ENCODE results near the gene SDCBP2. TPM values are rescaled to one million over a fixed set of nuclear protein-coding genes. Genes with fewer than 3 reads are reported as not detected.

Gene SDCBP2
- total and polyA plus RNA-seq, 2 of the 13 experiments (the other 11 are each of a cell fraction or from before 2014, with no cell fraction given), result 1.2 to 2.4 TPM

- intact Hi-C loops (cut with micrococcal nuclease; ENCODE audit: unreplicated experiment), result no loop called here
- POLR2A ChIA-PET, result interaction anchor here (1.0 kb wide), 1 partner anchor 59 kb away, joined by 3 read pairs; no protein-coding TSS in a partner anchor
- TF ChIP-seq ZFY (CRISPR knock-in tag; IDR thresholded peaks at IDR 0.05) (peak; percentile 40; the same call in 1 of the 2 replicates), HNRNPLL (IDR thresholded peaks at IDR 0.05; ENCODE audit: low read depth, low read length, poor library complexity, severe bottlenecking) (peak; percentile 54), MYNN (CRISPR knock-in tag; IDR thresholded peaks at IDR 0.05; ENCODE audit: low read depth) (no peak; the same call in 1 of the 2 replicates), ZNF567 (CRISPR knock-in tag; IDR thresholded peaks at IDR 0.05; ENCODE audit: borderline replicate concordance) (peak; percentile 39; the same call in 1 of the 2 replicates), MTA1 (CRISPR knock-in tag; IDR thresholded peaks at IDR 0.05; ENCODE audit: borderline replicate concordance) (0 out of 2 replicates have a peak, but pooled peaks have one; percentile 45), ZNF652 (CRISPR knock-in tag; IDR thresholded peaks at IDR 0.05; ENCODE audit: borderline replicate concordance, low read depth) (peak; percentile 87), HES4 (CRISPR knock-in tag; IDR thresholded peaks at IDR 0.05; ENCODE audit: borderline replicate concordance) (peak; percentile 72; the same call in 1 of the 2 replicates), SMAD1 (CRISPR knock-in tag; IDR thresholded peaks at IDR 0.05; ENCODE audit: borderline replicate concordance, low read depth) (0 out of 2 replicates have a peak, but pooled peaks have one; percentile 75), ZSCAN25 (CRISPR knock-in tag; IDR thresholded peaks at IDR 0.05) (peak; percentile 73; the same call in 1 of the 2 replicates), ZNF839 (CRISPR knock-in tag; IDR thresholded peaks at IDR 0.05; ENCODE audit: borderline replicate concordance) (0 out of 2 replicates have a peak, but pooled peaks have one; percentile 40), TAF15 (IDR thresholded peaks at IDR 0.05; ENCODE audit: low read depth, low read length, poor library complexity, severe bottlenecking) (peak; percentile 18), PCBP1 (IDR thresholded peaks at IDR 0.05; ENCODE audit: borderline replicate concordance, low read depth, low read length) (0 out of 2 replicates have a peak, but pooled peaks have one; percentile 32)
- TF ChIP-seq, protein P1, sequence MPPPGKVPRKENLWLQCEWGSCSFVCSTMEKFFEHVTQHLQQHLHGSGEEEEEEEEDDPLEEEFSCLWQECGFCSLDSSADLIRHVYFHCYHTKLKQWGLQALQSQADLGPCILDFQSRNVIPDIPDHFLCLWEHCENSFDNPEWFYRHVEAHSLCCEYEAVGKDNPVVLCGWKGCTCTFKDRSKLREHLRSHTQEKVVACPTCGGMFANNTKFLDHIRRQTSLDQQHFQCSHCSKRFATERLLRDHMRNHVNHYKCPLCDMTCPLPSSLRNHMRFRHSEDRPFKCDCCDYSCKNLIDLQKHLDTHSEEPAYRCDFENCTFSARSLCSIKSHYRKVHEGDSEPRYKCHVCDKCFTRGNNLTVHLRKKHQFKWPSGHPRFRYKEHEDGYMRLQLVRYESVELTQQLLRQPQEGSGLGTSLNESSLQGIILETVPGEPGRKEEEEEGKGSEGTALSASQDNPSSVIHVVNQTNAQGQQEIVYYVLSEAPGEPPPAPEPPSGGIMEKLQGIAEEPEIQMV (CRISPR knock-in tag; IDR thresholded peaks at IDR 0.05; ENCODE audit: low read depth), result no peak
- TF ChIP-seq, protein P2, sequence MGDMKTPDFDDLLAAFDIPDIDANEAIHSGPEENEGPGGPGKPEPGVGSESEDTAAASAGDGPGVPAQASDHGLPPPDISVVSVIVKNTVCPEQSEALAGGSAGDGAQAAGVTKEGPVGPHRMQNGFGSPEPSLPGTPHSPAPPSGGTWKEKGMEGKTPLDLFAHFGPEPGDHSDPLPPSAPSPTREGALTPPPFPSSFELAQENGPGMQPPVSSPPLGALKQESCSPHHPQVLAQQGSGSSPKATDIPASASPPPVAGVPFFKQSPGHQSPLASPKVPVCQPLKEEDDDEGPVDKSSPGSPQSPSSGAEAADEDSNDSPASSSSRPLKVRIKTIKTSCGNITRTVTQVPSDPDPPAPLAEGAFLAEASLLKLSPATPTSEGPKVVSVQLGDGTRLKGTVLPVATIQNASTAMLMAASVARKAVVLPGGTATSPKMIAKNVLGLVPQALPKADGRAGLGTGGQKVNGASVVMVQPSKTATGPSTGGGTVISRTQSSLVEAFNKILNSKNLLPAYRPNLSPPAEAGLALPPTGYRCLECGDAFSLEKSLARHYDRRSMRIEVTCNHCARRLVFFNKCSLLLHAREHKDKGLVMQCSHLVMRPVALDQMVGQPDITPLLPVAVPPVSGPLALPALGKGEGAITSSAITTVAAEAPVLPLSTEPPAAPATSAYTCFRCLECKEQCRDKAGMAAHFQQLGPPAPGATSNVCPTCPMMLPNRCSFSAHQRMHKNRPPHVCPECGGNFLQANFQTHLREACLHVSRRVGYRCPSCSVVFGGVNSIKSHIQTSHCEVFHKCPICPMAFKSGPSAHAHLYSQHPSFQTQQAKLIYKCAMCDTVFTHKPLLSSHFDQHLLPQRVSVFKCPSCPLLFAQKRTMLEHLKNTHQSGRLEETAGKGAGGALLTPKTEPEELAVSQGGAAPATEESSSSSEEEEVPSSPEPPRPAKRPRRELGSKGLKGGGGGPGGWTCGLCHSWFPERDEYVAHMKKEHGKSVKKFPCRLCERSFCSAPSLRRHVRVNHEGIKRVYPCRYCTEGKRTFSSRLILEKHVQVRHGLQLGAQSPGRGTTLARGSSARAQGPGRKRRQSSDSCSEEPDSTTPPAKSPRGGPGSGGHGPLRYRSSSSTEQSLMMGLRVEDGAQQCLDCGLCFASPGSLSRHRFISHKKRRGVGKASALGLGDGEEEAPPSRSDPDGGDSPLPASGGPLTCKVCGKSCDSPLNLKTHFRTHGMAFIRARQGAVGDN (CRISPR knock-in tag; IDR thresholded peaks at IDR 0.05), result peak; percentile 52
Observed at GRCh38 chr20:1266167-1266973, 62.6 kb downstream of the SDCBP2 start, which contains the start of gene SNPH. TSS of gene SNPH (plus strand) at chr20:1266294. CDS start at chr20:1296240, 29,946 bp downstream.

More at GRCh38 chr20:1266167-1266973, 62.6 kb downstream of the SDCBP2 start, which contains the start of gene SNPH:
- H3K27me3 ChIP-seq (ENCODE audit: control insufficient read depth in 1 of 2, insufficient read depth in 2 of 2, low read length in 2 of 2), result peaks cover 16 to 48% of the 10 kb centered on the region in 2 experiments
- DNase-seq (ENCODE audit: low spot score), result no peak
- H3K4me1 ChIP-seq (ENCODE audit: insufficient read depth, low read length), result no peaks in the 10 kb centered on the region; the same call in 1 of the 2 replicates
- no peak within 1 kb of the TSS for H2AFZ ChIP-seq (ENCODE audit: low read length)
- no peak within 1 kb of the TSS for H3K27ac ChIP-seq (ENCODE audit: extremely low read length, insufficient read depth, low read length)
- H3K79me2 ChIP-seq (ENCODE audit: insufficient read depth, low read length), result no peaks in the 10 kb centered on the region
- H3K9me3 ChIP-seq (ENCODE audit: low read length), result no peaks in the 10 kb centered on the region
- H4K20me1 ChIP-seq (ENCODE audit: insufficient read depth, low read length), result no peaks in the 10 kb centered on the region
- no peaks in the 10 kb centered on the region for H3K36me3 ChIP-seq (replicated peaks in 1 of 2; ENCODE audit: control insufficient read depth in 1 of 2, insufficient read depth in 2 of 2, low read length in 2 of 2)
- ATAC-seq, result peak; percentile 93
- 2% methylated on average over 44 of the region's 61 CpGs for WGBS (ENCODE audit: low lambda C conversion rate)
- no peak for FAIRE-seq
- peak within 1 kb of the TSS; percentile 53 to 67 (median 59) for H3K4me3 ChIP-seq (replicated peaks in 1 of 3; ENCODE audit: insufficient read depth in 1 of 3, low read depth in 2 of 3, low read length in 3 of 3)
- in situ Hi-C loops (cut with HindIII; ENCODE audit: extremely low pct_ligation_motif_present, low pct_unique_long_range_greater_than_20kb), result no loop called here
- H3K9ac ChIP-seq (ENCODE audit: insufficient read depth, low read depth, low read length), result 0 out of 2 replicates have a peak within 1 kb of the TSS, but pooled peaks have one; percentile 1
- peak within 1 kb of the TSS; percentile 76 for H3K4me2 ChIP-seq (ENCODE audit: low read depth, low read length)
- CTCF ChIA-PET (ENCODE audit: low intra/inter-chr PET ratio, low total read pairs), result no interaction called here
- no TSS peak for BruUV-seq (replicated peaks)
